ENCODE measurements around the gene TRAF3IP3.

TRAF3IP3 gene

DNA sequence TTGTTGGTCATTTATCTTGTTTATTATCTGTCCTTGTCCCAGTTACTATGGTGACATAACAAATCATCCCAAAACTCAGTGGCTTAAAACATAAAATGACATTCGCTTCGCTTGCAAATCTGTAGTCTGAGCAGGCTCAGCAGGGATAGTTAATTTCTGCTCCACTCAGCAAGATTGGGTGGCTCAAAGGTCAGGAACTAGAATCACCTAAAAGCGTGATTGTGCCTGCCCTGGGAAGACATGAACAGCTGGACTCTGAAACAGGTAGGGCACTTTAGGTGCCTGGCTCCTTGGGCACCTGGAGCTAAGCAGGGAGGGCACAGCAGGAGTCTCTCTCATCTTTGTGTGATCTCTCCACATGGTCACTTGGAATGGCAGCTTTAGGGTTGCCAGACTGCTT is 14.7 kb upstream of the TRAF3IP3 start:
- DNase-seq = no peak

GRCh38 chr1:209741889-209742288 is 14.0 kb upstream of the TRAF3IP3 start:
- DNase-seq = no peak

DNA sequence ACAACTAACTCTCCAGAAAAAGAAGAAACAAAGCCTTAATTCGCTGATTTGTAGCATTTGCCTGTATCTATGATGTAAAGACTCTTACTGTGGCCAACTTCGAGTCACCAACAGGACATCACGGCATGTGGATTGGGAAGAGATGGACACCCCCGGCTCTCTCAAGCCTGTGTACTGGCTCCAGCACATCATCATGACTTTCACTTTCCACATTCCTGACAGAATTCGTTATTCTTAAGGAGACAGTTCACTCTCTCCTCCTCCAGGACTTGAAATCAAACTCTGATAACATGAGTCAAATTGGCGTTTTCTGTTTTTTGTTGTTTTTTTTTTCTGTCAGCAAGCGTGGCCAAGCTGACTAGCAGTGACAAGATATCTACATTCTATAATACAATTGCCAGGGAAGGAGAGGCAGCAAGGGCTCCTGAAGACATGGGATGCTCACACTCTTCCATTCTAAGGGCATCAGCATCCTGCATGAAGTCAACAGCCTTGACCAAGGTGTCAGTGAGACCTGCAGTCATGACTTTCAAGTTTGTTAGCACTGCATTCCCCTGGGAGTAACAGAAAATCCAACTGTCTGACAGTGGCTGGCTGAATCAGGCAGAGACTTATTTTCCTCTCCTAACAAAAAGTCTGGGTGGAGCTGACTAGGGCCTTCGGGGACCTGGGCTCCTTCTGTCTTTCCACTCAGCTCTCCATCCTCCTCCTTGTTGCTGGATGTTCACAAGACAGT is 13.3 kb upstream of the TRAF3IP3 start:
- DNase-seq = no peak

DNA sequence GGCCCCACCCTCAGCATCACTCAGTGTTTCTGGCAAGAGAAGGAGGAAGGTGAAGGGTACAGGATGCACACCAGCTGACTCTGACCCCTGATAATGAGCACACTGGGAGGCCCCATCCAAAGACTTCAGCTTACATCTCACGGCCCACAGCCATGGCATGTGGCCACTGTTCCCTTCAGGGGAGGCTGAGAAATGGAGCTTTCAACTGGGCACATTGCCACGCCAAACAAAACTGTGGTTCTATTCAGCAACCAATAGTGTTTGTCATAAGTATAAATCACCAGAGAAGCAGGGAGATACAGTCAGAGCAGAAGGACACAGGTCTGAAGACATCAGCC is 12.7 kb upstream of the TRAF3IP3 start:
- no peak for DNase-seq

DNA sequence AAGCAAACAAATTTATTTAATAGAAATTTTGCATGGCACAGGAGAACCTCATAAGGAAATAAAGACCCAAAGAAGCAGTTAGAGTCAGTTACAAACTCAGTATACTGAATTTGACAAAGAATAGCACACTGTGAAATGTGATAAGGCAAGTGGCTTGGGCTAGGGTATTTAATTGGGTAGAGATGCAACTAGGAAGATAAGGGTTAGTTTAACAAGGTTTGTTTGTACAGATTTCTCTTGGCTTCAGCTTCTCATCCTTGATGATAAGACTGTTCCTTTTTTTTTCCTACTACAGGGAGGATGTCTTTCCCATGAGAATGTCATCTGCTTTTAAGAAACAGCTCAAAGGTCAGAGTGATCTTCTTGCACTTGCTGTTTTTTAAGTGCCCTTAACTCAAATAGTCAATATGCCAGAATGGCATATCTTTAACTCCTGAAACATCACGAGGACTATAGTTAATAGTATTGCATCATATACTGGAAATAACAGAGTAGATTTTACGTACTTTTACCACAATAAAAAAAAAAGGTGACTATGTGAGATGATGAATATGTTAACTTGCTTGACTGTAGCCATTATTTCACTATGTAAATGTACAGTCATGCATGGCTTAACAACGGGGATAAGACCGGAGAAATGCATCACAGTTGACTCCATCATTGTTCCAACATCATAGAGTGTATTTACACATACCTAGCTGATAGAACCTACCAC is 9.2 kb upstream of the TRAF3IP3 start:
- DNase-seq = peak; percentile 76

DNA sequence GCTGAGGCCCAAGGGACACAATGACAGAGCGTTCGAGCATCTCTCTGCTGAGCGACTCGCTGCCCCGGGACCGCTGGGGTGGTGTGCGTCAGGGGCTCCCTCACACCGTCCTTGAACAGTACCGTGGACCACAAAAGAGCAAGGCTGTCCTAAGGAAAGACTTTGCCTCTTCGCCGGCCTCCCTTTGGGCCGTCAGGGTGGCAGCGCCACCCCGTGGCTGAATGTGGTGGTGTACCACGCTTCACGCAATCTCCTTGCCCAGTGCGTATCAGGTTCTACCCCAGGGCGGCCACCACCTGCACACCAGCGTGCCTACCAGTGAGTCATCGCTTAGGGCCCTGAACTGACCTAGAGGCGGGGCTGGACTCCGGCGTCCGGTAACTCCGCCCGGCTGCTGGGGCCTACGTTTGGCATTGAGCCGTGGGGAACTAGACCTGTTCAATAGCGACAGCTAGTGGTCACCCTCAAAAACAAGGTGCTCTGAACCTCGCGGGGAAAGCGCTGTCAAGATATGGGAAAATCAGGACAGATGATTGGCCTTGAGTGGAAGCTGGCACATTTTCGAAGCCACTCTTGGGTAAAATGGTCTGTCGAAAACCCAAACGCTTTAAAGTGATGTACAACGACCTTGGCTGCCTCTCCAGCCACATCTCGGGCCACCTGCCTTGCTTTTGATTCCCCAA is 8.1 kb upstream of the TRAF3IP3 start:
- DNase-seq = peak; percentile 97

- DNase-seq = no peak
Measured at GRCh38 chr1:209748620-209749019, 7.2 kb upstream of the TRAF3IP3 start.

DNA sequence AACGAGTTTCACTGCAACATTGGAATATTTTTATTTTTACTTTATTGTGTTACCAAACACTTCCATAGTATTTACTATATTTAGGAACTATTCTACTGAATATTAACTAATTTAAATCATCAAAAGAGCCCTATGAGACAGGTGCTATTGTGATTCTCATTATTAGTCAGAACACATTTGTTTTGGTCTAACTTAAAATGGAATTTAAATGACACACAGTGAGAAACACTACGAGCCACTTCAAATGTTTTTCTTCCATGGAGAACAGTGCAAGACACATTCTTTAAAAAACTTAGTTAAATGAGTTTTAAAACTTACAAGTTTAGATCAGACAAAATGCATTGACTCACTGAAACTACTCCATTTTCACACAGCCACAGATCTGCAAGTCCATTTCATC is 6.6 kb upstream of the TRAF3IP3 start:
- no peak for DNase-seq

DNA sequence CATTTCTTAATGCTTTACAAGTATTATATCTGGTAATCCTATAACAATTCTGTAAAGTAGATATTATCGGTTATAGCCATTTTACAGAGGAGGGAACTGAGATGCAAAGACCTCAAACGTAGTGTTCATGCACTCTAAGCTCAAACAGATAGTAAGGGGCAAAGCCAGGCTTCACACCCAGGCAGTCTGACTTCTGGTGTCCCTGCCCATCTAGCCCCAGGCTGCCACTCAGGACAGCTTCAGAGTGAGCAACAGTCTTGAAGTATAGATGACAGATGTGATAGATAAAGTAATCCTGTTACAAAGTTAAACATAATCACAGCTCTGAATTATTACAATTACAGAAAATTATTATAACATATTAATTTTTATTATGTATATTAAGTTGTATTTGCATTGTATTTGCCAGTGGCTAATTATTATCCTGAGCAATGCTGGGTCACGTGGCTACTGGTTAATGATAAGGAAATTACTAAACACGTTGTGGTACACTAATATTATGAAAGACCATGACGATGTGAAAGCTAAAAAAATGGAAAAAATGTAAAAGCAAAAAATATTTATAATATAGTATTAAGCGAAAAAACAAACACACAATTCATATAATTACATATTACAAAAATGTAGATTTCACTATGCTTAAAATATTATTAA is 6.1 kb upstream of the TRAF3IP3 start:
- DNase-seq = peak; percentile 59

DNA sequence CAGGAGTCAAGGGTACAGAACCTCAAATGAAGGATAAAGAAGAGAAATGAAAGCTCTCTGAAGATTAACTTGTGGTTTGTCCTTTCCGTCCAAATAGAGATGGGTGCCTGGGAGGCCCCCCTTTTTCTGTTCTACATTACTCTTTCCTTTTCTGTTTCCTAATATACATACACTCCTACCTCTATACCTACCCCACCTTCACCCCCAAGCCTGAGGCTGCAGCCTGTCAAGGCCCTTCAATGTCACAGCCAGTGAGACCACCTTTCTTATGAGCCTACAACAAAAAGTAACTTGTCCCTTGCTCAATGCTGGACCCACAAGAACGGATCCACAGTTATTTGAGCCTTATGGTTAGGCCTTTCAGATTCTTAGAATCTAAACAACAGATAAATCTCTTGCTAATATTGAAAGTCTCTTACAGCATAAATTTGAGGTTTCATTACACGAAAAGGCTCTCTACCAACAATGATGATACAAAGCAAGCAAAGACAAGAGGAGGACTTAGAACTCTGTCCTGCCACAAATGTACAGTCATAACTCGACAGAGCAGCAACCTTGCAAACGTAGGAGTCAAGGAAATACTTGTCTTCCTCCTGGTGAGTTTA is 4.1 kb upstream of the TRAF3IP3 start:
- DNase-seq = peak; percentile 33

GRCh38 chr1:209752890-209753289 is 3.0 kb upstream of the TRAF3IP3 start:
- peak; percentile 51 for DNase-seq

DNA sequence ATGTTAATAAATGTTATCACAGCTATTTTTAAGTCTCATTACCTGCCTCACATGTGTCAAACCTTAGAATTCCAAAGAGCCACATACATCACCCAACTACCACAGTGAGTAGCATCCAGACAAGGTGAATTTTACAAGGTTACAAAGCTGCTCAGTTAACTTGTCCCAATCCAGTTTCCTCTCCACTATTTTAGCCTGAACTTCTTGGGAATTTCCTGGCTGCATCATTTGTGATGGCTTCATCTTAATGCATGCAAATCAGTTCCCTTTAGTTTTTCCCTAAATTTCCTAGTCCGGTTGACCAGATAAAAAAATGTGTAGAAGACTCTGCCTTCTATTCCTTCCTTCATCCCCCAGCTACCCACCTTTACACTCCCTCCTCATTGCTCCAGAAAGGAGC is 597 bp upstream of the TRAF3IP3 start:
- no peak for DNase-seq

- peak; percentile 68 for DNase-seq
Measured at GRCh38 chr1:209756615-209757445, 977 bp downstream of the TRAF3IP3 start.

GRCh38 chr1:209758400-209758799 is 2.5 kb downstream of the TRAF3IP3 start:
- no peak for DNase-seq

DNA sequence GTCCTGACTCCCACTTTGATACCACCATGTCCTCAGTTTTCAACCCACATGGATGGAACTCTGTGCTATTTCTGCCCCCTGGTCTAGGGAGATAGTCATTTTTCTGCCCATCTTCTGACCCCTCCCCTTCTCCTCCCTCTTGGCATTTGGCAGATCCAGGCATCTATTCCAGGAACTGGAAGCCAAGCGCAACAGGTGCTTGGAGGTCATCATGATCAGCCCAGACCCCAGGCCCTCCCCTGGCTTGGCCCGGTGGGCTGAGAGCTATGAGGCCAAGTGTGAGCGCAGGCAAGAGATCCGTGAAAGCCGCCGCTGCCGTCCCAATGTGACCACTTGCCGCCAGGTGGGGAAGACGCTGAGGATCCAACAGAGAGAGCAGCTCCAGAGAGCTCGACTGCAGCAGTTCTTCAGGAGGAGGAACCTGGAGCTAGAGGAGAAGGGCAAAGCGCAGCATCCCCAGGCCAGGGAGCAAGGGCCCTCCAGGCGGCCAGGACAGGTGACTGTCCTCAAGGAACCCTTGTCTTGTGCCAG is 4.0 kb downstream of the TRAF3IP3 start:
- no peak for DNase-seq

- DNase-seq = no peak
Measured at GRCh38 chr1:209761011-209761635, 5.3 kb downstream of the TRAF3IP3 start.

DNA sequence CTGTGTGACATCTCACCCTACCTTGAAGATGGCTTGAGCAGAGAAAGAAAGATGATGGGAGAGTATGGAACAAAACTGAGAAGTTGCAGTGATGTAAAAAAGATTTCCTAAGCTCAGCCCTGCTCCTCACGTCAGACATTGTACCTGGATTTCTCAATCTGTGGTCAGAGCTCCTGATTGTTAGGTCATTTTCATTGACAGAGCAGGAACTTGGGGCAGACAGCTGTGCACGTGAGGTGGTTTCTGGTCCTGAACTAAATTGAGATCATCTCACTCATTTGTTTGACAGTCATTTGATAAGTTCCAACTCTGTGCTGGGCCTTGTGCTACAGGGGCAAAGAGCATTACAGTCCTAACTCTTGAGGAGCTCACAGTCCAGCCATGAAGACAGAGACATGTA is 10.2 kb downstream of the TRAF3IP3 start:
- DNase-seq = peak; percentile 32

DNA sequence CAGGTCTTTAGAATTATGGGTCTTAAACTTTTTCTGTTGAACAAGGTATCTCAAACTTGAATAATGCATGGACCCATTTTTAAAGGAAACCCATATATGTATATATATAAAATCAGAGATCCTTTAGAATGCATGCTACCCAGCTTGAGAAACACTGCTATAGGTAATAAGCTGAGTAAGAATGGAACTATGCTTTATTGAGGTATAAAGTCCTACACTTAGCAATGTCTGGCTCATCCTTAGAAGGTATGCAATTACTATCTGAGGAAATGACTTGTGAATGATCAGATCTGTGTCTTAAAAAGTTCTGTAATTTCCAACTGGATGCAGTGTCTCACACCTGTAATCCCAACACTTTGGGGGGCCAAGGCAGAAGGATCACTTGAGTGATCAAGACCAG is 11.2 kb downstream of the TRAF3IP3 start:
- DNase-seq = no peak

GRCh38 chr1:209767706-209768105 is 11.9 kb downstream of the TRAF3IP3 start:
- DNase-seq = peak; percentile 75

GRCh38 chr1:209768354-209768774 is 12.5 kb downstream of the TRAF3IP3 start:
- peak; percentile 76 for DNase-seq

DNA sequence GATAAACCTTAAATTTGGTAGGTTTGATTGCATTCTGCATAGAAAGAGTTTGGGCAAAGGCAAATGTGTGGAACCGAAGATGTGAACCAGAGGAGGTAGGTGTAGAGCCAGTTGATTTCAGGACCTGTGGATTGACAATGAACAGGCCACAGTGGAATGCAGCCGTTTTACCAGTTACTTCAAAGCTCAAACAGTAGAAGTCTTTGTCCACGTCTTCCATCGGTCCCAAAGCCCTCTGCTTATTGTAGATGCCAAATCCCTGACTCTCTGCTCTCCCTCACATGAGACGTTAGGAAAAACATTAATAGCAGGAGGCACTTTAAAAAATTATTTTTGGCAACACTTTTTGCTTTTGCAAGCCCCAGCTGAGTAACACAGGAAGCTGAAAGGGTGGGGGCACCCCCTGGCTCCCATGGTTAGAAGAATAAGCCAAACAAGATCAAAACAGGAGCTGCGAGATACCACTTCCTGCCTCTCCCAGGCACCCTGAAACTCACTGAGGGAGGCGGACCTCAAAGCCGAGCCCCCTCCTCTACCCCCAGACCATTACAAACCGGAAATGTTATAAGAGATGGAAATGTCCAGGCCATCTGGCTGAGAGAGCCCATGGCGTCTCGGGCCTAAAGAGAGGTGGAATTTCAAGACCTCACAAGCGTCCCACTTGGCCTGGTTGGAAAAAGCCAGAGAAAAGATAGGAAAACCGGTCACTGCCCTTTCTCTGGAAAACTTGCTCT is 13.5 kb downstream of the TRAF3IP3 start:
- peak; percentile 78 for DNase-seq

Measured in hematopoietic multipotent progenitor cell treated with erythropoietin and hydrocortisone succinate and interleukin-3 and kit ligand, for 6 days (in vitro differentiated cells).